HG03571 (cell line): Measurements from ENCODE around the gene SSC5D.
"Not testable (repeated sequence)": the region's sequence is repeated elsewhere in the genome, so short reads cannot be mapped to it uniquely, and the experiment has no call there.

Experiments
- ATAC-seq: cut with Tn5 transposase; IDR thresholded peaks from one replicate; pipeline ENCODE4 v1.9.1; 2021; ENCODE audit not compliant: unreplicated experiment

SSC5D gene

DNA sequence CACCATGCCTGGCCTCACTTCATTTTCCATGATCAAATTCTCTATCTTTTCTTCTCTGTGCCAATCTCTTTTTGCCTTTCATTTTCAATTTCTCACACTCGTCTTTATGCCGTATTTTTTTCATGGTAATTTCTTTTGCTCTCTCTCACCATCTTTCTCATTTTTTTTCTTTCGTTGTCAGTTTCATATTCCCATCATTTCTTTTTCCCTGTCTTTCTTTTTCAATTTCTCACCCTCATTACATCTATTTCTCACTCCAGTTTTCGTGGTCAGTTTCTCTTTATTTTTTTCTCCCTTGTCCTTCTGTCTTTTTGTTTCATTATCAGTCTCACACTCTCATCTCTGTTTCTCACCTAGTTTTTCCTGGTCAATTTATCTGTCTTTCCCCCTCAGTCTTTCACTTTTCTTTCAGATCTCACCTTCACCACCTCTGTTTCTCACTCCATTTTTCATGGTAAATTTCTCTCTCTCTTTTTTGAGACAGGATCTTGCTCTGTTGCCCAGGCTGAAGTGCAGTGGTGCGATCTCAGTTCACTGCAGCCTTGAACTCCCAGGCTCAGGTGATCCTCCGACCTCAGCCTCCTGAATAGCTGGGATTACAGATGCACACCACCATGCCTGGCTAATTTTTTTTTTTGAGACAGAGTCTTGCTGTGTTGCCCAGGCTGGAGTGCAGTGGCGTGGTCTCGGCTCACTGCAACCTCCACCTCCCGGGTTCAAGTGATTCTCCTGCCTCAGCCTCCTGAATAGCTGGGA lies 14.1 kb downstream of the SSC5D start:
- no peak for ATAC-seq

DNA sequence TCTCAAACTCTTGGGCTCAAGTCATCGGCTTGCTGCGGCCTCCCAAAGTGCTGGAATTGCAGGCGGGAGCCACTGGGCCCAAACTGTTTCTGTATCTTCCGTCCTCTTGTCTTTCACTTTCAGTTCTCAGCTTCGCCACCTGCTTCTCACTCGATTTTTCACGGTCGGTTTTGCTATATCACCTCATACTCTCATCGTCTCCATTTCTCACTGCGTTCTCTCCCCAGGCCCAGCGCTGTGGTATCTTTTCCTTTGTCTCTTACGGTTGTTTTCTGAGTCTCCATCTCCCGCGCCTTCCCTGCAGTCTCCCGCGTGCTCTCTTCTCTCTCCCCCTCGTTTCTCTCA lies 14.9 kb downstream of the SSC5D start:
- no peak for ATAC-seq

DNA sequence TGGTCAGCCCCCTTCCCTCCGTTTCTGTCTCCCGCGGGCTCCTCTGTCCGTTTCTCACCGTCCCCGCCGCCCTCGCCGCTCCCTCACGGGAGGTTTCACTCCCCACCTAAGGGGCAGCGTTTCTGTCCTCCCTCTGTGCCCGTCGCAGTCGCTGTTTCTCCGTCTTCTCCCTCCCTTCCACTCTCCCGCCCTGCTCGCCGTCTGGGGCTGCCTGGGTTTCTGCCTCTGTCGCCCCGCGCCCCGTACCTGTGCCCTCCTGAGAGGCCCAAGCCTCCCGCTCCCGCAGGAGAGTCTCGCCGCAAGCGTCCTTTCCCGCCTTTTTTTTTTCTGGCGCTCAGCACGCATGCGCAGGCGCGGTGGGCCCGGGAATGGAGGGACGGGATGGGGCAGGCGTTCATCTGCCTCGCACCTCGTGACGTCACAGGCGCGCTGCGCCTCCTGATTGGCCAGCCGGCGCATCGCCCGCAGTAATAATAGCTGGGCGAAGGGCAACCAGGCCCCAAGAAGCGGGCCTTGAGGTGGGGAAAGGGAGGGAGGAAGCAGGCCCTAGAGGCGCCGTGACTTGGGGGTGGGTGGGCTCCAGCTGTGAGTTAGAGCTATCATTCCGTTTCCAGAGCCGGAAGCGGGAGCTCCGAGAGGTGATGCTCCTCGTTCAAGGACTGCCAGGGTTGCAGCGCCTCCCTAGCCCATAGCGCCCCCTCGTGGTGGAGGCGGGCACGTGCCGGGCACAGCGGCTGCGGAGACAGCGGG lies 15.4 kb downstream of the SSC5D start:
- ATAC-seq, result peak; percentile 76

DNA sequence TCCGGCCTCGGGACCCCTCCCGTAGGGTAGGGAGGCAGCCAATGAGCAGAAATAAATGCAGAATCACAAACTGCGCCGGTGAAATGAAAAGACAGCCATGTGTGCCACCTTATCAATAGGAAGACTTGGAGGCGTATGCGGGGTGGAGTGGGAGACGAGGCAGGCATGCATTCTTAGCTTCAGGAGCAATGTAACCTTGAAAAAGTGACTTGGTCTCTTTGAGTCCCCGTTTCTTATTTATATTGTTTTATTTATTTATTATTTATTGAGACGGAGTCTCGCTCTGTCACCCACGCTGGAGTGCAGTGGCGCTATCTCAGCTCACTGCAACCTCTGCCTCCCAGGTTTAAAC lies 16.0 kb downstream of the SSC5D start:
- no peak for ATAC-seq

DNA sequence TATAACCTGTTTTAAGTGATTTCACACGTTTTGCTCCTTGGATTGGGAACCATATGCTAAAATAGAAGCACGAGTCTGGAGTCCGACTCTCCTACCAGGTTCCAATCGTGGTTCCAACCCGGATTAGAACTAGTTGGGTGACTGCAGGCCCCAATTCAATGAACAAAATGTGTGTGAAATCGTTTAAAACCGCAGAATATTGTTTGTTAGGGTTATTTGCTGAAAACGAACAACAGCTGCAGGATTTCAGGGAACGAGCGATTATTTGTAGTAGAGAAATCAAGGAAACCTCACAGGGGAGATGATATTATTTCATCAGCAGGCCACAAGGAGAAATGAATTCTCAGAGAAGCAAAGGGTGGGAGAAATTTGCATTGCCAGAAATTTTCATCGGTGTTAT lies 16.7 kb downstream of the SSC5D start:
- ATAC-seq, result no peak

DNA sequence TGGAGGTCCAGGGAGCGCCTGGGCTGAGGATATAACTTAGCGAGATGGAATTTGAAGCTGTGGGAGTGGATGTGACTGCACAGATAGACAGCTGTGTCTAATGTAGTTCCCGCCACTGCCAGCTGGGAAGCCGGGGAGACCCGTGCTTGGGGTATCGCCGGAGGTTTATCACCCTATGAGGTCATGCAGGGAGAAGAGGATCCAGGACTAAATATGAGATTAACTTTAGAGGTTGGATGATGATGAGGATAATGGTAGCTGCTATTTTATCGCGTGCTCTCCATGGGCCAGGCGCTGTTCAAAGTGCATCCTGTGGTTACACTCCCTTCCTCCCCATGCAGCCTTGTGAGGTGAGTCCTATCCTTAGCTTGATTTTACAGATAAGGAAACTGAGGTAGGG lies 19.9 kb downstream of the SSC5D start:
- ATAC-seq, result no peak

DNA sequence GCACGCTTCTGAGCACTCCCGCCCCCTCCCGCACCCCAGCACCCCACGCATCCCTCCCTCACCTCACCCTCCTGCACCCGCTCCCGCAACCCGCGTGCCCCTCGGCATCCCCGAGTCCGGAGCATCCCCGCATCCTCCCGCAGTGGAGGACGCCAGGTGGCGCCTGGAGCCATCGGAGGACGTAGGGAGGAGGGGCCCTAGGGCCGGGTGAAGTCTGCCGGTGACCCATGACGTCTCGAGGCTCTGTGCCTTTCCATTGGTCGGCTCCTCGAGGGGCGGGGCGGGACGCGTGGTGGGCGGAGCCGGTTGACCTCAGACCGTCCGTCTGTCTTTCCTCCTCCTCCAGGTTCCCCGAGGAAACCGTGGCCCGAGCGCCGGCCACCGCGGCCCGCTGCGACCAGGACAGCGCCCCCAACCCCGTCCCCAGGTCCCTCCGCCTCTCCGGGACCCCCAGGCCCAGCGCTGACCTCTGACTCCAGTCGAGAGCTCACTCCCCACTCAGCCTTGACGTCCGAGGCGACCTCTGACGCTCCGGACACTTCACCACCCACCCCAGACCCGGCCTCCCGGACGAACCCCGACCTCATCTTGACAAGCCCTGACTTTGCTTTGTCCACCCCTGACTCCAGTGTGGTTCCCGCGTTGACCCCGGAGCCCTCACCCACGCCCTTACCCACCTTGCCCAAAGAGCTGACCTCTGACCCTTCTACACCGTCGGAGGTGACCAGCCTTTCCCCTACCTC lies 28.8 kb downstream of the SSC5D start:
- ATAC-seq, result peak; percentile 94

DNA sequence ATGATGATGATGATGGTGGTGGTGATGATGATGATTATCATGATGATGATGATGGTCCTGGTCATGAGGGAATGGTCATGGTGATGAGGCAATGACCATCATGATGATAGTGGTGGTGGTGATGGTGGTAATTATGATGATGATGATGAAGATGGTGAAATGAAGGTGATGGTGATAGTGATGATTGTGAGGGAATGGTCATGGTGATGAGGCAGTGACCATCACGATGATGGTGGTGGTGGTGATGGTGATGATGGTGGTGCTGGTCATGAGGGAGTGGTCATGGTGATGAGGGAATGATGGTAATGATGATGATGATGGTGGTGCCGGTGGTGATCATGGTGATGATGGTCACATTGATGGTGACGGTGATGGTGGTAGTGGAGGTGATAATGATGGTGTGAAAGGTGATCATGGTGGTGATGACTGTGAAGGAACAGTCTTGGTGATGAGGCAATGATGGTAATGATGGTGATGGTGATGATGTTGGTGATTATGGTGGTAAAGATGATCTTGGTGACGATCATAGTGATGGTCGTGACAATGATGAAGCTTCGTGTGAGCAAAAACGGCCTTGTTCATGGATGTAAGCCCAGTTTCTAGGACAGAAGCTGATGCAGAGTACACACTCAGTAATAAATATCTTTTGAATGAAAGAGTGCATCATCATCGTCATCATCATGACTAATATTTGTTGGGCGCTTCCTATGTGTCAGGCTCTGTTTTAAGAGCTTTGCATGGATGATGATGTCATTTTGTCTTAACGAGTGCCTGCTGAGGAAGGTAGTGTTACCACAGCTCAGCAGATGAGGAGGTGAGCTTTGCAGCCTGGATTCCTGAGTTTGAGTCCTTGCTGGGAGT lies 31.4 kb downstream of the SSC5D start:
- ATAC-seq, result no peak

DNA sequence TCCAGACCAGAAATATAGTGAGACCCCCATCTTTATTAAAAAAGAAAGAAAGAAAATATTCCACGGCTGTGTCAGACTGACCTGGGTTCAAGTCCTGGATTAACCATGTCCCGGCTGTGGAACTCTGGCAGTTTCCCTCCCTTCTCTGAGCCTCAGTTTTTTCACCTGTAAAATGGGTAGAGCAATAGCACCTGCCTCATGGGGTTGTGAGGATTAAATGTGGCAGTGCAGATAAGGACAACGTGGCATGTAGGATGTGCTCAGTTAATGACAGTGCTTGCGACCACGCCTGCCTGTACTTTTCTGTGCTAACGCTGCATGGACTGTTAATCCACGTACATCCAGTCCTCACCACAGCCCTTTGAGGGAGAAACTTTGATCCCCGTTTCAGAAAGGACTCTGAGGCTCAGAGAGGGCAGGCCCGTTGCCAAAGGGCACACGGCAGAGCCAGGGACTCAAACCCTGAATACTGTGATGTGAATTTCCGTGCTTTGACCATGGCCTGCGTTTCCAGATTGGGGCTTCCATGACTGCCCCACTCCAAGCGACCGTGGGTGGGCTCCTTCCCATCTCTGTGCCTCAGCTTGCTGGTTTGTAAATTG lies 32.6 kb downstream of the SSC5D start:
- ATAC-seq, result no peak

DNA sequence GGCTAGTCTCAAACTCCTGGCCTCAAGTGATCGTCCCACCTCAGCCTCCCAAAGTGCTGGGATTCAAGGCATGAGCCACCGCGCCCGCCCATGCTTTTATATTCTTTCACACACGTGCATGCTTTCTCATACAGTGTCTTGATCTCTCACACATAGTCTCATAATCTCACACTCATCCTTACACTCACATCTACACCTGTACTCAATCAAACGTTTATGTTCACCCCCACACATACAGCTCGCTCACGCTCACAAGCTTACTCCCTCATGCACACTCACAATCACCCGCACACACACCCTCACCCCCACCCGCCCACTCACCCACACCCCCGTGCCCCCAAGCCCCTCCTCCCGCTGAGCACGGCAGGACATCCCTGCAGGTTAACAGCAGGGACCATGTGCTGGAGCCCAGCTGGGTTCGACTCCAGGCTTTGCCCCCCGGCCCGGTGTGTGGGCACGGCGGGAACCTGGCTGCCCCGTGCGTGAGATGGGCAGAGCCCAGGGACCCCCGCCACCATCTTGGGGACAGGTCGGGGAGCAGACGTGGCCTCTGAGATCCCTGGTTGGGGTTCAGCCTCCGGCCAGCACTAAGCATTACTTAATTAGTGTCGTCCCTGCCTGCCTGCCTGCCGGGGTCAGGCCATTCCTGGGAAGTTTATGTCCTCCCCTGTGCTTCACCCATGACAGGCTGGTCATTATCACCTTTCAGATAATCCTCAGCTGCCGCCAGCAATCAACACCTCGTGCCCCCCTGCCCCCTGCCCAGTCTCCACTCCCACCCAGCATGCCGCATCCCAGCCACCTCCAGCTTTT lies 37.3 kb downstream of the SSC5D start:
- no peak for ATAC-seq

DNA sequence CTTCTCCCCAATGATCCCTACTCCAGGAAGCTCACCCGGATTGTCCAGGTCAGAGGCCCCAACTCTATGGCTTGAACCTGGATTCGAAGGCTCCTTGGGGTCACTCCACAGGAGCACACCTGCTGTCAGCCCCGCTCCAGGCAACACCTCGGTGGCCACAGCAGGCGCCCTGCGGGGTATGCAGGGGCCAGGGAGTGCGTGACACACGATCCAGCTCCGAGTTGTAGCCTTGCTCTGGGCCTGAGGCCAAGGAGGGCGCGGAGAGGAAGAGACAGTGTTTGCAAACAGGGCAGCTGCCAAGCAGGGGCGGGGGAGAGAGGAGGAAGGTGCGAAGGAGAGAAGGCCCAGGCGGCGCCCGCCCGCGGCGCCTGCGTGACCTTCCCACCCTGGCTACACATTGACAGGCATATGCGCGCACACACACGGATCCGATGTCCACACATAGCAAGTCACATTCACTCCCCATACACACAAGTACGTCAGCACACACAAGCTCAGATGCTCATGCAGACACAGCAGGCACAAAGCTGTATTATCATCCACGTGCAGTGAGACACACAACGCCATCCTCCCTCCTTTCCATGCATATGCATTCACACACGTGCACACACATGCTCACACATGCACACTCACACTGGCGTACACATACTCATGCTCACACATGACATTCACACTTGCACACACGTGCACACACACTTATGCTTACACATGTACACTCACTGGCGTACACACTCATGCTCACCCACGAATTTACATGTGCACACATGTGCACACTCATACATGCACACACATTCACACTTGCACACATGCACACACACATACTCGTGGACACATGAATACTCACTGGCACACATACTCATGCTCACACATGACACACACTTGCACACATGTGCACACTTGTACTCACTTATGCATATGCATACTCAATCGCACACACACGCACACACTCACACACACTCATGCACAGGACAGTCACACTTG lies 38.3 kb downstream of the SSC5D start:
- no peak for ATAC-seq

DNA sequence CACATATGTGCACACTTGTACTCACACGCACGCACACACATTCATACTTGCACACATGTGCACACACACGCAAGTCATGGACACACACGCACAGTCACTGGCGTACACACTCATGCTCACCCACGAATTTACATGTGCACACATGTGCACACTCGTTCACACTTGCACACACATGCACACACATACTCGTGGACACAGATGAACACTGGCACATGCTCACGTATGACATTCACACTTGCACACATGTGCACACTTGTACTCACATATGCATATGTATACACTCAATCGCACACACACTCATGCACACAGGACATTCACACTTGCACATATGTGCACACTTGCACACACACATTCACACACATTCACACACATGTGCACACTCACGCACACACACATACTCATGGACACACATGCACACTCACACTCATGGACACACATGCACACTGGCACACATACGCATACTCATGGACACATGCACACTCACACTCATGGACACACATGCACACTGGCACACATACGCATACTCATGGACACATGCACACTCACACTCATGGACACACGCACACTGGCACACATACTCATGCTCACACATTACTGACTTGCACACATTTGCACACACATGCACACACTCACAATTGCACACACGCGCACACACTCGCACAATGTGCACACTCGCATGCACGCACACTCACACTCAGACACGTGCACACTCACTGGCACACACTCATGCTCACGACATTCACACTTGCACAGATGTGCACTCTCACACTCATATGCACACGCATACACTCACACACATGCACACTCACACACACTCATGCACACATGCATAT lies 39.2 kb downstream of the SSC5D start:
- ATAC-seq, result no peak

DNA sequence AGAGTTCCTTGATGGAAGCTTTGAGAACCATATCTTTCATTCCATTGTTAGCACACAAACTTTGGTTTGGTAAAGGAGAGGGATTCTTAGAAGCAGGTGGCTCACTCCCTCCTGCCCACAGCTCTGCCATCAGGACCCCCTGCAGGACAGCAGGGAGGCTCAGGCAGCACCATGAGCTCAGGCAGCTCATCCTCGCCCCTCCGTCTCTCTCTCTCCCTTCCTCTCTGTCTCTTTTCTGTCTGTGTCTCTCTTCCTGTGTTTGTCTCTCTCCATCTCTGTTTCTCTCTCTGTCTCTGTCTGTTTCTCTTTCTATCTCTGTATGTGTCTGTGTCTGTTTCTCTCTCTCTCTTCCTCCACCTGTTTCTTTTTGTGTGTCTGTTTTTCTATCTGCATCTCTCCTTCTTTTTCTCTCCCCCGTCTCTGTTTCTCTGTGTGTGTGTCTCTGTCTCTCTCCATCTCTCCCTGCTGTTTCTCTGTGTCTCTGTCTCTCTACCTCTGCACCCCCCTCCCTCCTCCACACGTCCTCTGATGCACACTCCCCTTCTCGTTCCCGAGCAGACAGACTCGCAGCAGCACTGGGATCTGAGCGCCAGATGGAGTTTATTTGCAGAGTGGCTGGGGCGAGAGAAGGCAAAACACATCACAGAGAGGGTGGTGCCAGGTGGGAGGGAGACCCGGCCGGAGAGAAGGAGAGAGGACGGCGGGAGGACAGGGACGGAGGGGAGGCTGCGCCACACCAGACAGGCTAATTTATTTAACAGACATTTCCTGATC lies 40.0 kb downstream of the SSC5D start:
- no peak for ATAC-seq

DNA sequence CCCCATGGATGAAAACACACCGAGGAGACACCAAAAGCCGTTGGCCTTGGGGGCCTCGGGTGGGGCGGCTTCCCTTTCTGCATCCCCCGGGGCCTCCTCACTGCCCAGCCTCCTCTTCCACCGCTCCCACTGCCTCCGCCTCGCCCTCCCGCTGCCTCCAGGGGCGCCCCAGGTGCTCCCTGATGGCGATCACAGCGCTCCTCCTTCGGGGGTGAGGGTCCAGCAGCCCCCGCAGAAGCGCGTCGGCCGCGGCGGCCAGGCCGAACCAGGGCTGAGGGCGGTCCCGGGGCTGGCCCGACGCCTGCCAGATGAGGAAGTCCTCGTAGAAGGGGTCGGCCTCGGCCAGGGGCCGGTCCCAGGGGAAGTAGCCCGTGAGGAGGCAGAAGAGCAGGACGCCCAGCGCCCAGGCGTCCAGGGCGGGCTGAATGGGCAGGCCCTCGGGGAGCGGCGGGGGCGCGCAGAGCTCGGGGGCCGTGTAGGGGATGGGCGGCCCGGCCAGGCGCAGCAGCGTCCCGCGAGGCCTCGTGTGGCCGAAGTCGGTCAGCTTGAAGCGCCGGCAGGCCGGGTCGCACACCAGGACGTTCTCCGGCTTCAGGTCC lies 41.5 kb downstream of the SSC5D start:
- no peak for ATAC-seq

DNA sequence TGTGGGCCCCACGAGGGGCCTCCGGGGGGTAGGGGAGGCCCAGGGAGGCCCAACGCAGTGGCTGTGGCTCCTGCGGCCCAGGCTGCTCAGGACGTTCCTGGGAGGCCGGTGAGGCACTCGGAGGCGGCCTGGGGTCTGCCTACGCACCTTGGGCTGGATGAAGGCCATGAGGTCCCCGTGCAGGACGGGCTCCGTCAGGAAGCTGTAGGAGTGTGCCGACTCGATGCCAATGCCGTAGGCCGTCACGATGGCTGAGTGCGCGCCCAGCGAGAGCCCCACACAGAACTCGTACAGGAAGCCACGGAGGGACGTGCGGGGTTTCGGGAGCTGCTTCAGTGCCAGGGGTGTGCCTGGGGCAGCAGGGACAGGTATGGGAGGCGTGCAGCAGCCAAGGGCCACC lies 42.8 kb downstream of the SSC5D start:
- ATAC-seq, result no peak

DNA sequence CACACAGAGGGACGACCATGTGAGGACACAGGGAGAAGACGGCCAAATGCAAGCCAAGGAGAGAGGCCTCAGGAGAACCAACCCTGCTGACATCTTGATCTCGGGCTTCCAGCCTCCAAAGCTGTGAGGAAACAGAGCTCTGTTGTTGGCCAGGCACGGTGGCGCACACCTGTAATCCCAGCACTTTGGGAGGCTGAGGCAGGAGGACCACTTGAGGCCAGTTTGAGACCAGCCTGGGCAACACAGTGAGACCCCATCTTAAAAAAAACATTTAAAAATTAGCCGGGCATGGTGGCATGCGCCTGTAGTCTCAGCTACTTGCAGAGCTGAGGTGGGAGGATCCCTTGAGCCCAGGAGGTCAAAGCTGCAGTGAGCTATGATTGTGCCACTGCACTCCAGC lies 46.0 kb downstream of the SSC5D start:
- not testable (repeated sequence) for ATAC-seq
